Measurements from ENCODE around the gene PCYT2. TPM values are rescaled to one million over a fixed set of nuclear protein-coding genes. Genes with fewer than 3 reads are reported as not detected.
A peak's percentile ranks its signal among the peaks of the same experiment; 100 is the strongest.

The PCYT2 gene
- total RNA-seq, 1 donor from 2014 or later = 46.8 TPM

DNA sequence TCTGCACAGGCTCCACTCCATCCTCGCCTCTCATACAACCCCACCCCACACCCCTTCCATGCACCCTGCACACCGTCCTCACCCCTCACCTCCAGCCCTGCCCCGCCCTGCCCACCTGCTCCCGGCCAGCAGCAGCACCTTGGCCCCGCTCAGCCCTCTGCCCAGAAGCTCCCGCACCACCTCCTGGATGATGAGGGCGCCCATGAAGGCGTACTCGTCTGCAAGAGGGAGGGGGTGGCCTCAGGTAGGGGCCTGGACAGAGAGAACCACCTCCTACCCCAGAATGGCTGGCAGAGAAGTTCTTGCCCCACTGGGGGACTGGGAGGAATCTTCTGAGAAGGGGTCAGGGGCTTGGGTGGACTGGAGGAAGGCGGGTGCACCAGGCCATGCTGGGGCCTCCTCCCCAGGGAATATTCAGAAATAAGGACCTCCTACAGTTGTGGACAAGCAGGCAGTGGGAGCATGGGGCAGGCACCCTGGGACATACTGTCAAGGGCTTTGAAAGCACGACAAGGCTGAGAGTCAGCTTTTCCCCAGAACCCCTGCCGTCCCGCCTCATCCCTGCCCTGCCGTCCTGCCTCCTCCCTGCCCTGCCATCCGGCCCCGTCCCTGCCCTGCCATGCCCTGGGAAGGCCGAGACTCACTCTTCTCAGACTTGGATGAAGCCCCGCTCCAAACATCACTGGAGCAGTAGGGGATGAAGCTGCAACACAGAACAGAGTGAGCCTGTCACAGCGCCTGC lies 46.7 kb upstream of the PCYT2 start:
- Mint-ChIP-seq H3K4me3 (peak overlapping the region; percentile 71), H3K4me1 (ENCODE audit: unreplicated experiment) (peaks cover 3% of the 10 kb centered on the region), H3K9me3 (no peaks in the 10 kb centered on the region), H3K27ac (no peak overlapping the region), H3K27me3 (peaks cover 29% of the 10 kb centered on the region), H3K36me3 (no peaks in the 10 kb centered on the region)
- no peak for DNase-seq (ENCODE audit: extremely low spot score, unreplicated experiment)
- TF ChIP-seq, protein P1, sequence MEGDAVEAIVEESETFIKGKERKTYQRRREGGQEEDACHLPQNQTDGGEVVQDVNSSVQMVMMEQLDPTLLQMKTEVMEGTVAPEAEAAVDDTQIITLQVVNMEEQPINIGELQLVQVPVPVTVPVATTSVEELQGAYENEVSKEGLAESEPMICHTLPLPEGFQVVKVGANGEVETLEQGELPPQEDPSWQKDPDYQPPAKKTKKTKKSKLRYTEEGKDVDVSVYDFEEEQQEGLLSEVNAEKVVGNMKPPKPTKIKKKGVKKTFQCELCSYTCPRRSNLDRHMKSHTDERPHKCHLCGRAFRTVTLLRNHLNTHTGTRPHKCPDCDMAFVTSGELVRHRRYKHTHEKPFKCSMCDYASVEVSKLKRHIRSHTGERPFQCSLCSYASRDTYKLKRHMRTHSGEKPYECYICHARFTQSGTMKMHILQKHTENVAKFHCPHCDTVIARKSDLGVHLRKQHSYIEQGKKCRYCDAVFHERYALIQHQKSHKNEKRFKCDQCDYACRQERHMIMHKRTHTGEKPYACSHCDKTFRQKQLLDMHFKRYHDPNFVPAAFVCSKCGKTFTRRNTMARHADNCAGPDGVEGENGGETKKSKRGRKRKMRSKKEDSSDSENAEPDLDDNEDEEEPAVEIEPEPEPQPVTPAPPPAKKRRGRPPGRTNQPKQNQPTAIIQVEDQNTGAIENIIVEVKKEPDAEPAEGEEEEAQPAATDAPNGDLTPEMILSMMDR (conservative IDR thresholded peaks at IDR 0.05) = no peak

DNA sequence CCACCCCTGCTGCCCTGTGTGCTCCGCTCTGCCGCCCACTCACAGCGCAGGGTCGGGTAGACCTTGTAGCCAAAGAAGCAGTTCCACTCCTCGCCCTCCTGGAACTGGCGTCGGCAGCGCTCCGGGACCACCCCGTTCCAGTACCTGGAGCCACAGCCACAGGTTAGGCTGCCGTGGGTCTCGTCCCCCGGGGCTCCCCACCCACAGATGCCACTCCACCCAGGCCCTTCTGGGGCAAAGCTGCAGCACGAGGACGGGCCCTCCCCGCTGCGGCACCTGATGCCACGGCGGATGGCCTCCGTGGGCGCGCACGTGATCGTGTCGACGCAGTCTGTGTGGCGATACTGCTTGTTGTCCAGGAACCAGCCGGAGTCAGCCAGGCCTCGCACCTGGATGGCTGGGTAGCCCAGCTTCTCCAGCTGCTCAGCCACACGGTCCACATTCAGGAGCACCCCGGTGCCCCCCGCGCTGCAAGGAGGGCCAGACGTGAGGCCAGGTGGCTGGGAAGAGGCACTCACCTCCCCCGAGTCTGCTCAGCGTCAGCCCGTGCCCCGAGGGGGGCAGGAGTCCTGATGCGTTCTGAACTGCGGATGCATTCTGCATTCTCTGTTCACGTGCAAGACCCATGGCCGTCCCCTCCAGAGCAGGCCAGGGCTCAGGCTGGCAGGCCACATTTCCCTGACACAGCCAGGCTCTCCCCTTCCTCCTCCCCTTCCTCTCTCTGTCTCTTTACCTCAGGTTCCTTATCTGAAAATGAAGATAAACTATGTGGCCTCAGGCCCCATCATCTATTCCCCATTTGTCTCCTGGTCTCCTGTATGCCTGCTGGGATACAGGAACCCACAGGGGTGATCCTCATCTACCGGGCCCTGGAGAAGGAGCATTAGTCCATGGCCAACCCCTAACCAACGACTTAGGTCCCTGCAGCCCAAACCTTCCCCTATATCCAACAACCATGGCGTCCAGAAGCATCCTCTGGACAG lies 45.7 kb upstream of the PCYT2 start:
- Mint-ChIP-seq H3K4me3 (no peak overlapping the region), H3K4me1 (ENCODE audit: unreplicated experiment) (peaks cover 3% of the 10 kb centered on the region), H3K27me3 (peaks cover 20% of the 10 kb centered on the region), H3K27ac (peak overlapping the region; percentile 66), H3K9me3 (no peaks in the 10 kb centered on the region), H3K36me3 (no peaks in the 10 kb centered on the region)
- TF ChIP-seq, protein P1 (conservative IDR thresholded peaks at IDR 0.05) = no peak
- peak; percentile 67 for DNase-seq (ENCODE audit: extremely low spot score, unreplicated experiment)

DNA sequence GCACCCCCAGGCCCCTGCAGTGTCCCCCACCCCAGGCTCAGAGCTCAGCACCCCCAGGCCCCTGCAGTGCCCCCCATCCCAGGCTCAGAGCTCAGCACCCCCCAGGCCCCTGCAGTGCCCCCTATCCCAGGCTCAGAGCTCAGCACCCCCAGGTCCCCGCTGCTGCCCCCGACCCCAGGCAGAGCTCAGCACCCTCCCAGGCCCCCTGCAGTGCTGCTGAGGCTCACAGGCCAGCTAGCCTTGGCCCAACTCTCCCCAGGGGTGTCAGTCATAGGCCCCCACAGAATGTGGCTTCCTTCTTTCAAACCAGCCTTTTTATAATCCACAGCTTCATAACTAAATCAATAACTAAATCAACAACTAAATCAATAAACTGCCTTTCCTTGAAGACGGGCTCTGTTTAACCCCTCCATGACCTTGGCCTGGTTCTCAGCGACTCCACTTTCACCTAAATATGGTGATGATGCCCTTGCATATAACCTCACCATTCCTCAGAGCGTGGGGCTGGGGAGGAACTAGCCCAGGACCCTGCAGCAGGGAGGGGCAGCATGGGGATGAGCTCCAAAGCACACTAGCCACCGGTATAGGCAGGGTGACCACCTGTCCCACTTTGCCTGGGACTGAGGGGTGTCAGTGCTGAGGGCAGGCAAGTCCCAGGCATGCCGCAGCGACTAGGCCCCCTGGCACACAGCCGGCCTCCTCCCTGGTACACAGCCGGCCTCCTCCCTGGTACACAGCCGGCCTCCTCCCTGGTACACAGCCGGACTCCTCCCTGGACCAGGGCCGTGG lies 44.8 kb upstream of the PCYT2 start:
- H3K27me3 Mint-ChIP-seq = peaks cover 20% of the 10 kb centered on the region
- DNase-seq (ENCODE audit: extremely low spot score, unreplicated experiment) = no peak
- H3K4me1 Mint-ChIP-seq (ENCODE audit: unreplicated experiment) = peaks cover 3% of the 10 kb centered on the region
- H3K9me3 Mint-ChIP-seq = no peaks in the 10 kb centered on the region
- no peak overlapping the region for H3K4me3 Mint-ChIP-seq
- TF ChIP-seq, protein P1 (conservative IDR thresholded peaks at IDR 0.05) = no peak
- no peaks in the 10 kb centered on the region for H3K36me3 Mint-ChIP-seq
- H3K27ac Mint-ChIP-seq = peak overlapping the region; percentile 41

DNA sequence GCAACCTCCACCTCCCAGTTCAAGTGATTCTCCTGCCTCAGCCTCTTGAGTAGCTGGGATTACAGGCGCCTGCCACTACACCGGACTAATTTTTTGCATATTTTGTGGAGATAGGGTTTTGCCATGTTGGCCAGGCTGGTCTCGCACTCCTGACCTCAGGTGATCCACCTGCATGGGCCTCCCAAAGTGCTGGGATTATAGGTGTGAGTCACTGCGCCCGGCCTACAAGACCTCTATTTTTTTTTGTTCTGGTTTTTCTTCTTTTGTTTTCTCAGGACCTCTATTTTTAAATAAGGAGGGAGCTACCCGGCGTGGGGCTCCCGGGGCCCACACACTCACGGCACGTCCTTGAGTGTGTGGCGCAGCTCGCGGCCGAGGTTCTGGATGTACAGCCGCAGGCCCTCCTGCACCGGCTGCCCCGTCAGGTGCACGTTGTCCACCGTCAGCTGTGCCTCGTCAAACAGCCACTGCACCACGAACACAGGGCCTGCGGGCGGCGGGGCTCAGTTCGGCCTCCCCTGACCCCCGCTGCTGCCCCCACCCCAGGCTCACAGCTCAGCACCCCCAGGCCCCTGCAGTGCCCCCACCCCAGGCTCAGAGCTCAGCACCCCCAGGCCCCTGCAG lies 44.0 kb upstream of the PCYT2 start:
- Mint-ChIP-seq H3K27ac (no peak overlapping the region), H3K4me1 (ENCODE audit: unreplicated experiment) (peaks cover 3% of the 10 kb centered on the region), H3K9me3 (no peaks in the 10 kb centered on the region), H3K4me3 (no peak overlapping the region), H3K27me3 (peaks cover 24% of the 10 kb centered on the region), H3K36me3 (no peaks in the 10 kb centered on the region)
- TF ChIP-seq, protein P1 (conservative IDR thresholded peaks at IDR 0.05) = no peak
- no peak for DNase-seq (ENCODE audit: extremely low spot score, unreplicated experiment)
